ENCODE data around the gene RFLNA.

RFLNA gene

DNA sequence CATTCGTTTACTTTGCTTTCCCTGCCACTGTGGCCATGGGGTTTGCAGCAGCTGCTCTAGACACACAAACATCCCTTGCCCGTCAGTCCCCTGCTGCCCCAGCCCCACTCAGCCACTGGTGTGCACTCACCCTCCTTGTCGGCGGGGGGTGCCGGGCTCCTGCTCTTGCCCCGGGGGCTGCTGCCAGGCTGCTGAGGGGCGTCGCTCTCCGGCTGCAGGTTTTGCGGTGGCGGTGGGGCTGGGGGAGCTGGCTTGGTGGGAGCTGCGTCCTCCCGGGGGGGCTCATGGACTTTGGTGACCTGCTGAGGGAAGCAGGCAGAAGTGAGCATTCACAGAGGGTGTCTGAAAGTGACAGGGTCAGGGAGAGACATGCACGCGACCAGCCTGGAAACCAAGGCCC, 67.1 kb downstream of the RFLNA start:
- DNase-seq: no peak

DNA sequence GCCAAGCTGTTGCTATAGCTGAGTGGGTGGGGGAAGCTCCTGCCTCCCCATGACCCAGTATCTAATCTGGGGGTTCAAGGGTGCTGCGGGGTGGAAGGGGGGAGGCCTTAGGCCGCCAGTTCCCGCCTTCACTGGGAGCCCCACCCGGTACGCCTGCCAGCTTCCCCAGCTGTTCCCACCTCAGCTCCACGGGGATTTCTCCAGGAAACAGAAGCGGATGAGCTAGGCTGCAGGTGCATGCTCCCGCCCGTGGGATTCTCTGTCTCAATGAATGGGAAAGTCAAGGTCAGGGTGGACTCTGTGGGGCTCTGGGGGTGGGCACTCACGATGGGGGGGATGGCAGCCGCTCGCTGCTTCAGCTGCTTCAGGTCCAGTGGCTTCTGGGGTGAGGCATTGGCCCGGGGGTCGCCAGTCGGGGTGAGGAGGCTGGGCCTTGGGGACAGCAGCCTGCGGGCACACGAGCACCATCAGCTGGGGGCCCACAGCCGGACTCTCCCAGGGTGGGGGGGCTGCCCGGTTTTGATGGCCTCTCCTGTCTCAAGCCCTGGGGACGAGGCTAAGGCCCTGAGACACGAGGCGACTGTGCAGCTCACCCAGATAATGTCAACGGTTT, 68.6 kb downstream of the RFLNA start:
- no peak for DNase-seq

DNA sequence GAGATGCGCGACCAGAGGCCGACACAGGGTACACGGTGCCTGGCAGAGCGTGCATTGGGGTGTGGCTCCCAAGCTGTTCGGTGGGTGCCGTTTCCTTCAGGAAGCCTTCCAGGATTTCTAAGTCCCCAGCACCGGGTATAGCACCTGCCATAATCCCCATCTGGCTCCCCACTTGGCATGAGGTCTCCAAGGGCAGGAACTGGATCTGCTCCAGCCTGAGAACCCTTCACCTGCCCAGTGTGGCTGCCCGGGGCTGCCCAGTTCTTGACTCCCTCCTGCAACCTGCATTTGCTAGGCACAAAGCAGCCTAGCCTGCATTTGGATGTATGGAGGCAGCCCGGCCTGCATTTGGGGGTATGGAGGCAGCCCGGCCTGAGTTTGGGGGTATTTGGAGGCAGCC, 69.7 kb downstream of the RFLNA start:
- DNase-seq: no peak

Data from SHP77 treated with DMSO at 0.1 percent for 48 hours (cell line).